ENCODE results near the gene ANGPTL2.

GRCh38 chr9:127087836-127088235 lies 34.6 kb downstream of the ANGPTL2 start:
- TF ChIP-seq POLR2AphosphoS5 (IDR thresholded peaks at IDR 0.05) (no peak), CTCF (IDR thresholded peaks at IDR 0.05) (no peak), POLR2A (IDR thresholded peaks at IDR 0.05) (no peak)
